ENCODE results near the gene CNTN5.

CNTN5 gene

GRCh38 chr11:99316776-99317520 is 296.2 kb downstream of the CNTN5 start:
- TF ChIP-seq CTCF (IDR thresholded peaks at IDR 0.05; ENCODE audit: control extremely low read depth, extremely low read depth, low read depth, missing control alignments) = no peak
- POLR2A ChIA-PET = no interaction called here
- CTCF ChIA-PET = no interaction called here
- DNase-seq (ENCODE audit: extremely low spot score) = no peak

GRCh38 chr11:99320769-99321290 is 300.1 kb downstream of the CNTN5 start:
- POLR2A ChIA-PET = no interaction called here
- no peak for TF ChIP-seq CTCF (IDR thresholded peaks at IDR 0.05; ENCODE audit: control extremely low read depth, extremely low read depth, low read depth, missing control alignments)
- DNase-seq (ENCODE audit: extremely low spot score) = no peak
- CTCF ChIA-PET = no interaction called here

GRCh38 chr11:99325847-99326246 is 305.1 kb downstream of the CNTN5 start:
- ChIA-PET POLR2A (no interaction called here), CTCF (no interaction called here)
- TF ChIP-seq CTCF (IDR thresholded peaks at IDR 0.05; ENCODE audit: control extremely low read depth, extremely low read depth, low read depth, missing control alignments) = no peak
- no peak for DNase-seq (ENCODE audit: extremely low spot score)

GRCh38 chr11:99327066-99327465 is 306.3 kb downstream of the CNTN5 start:
- ChIA-PET CTCF (no interaction called here), POLR2A (no interaction called here)
- no peak for DNase-seq (ENCODE audit: extremely low spot score)
- TF ChIP-seq CTCF (IDR thresholded peaks at IDR 0.05; ENCODE audit: control extremely low read depth, extremely low read depth, low read depth, missing control alignments) = no peak

GRCh38 chr11:99327527-99327926 is 306.8 kb downstream of the CNTN5 start:
- CTCF ChIA-PET = no interaction called here
- no peak for DNase-seq (ENCODE audit: extremely low spot score)
- POLR2A ChIA-PET = no interaction called here
- no peak for TF ChIP-seq CTCF (IDR thresholded peaks at IDR 0.05; ENCODE audit: control extremely low read depth, extremely low read depth, low read depth, missing control alignments)

GRCh38 chr11:99333621-99334020 is 312.9 kb downstream of the CNTN5 start:
- CTCF ChIA-PET = no interaction called here
- TF ChIP-seq CTCF (IDR thresholded peaks at IDR 0.05; ENCODE audit: control extremely low read depth, extremely low read depth, low read depth, missing control alignments) = no peak
- POLR2A ChIA-PET = no interaction called here
- no peak for DNase-seq (ENCODE audit: extremely low spot score)
